Heart left ventricle (tissue), 16 donors: ENCODE results near the gene ARL15. TPM values are rescaled to one million over a fixed set of nuclear protein-coding genes. Genes with fewer than 3 reads are reported as not detected.
"Not testable (repeated sequence)": the region's sequence is repeated elsewhere in the genome, so short reads cannot be mapped to it uniquely, and the experiment has no call there.

Source experiments
- ATAC-seq, 4 donors: fragments of 200-7000 bp; cut with Tn5 transposase; one replicate each; pipeline ENCODE4 v1.9.1; 2020 to 2022; ENCODE audit warnings: moderate library complexity in 4 of 4, mild to moderate bottlenecking in 3 of 4, moderate number of reproducible peaks in 1 of 4
- DNase-seq, 5 donors: peaks; one replicate each; pipeline ENCODE4 v3.0.0-alpha.2; 2020
- H3K27ac ChIP-seq, 12 donors: fragments of 200-600 bp; sonication (generic) in 4 of 12; one replicate each; pipeline versions ENCODE4 v1.5.0 to v1.8.0; 2016 to 2022; ENCODE audit warnings: mild to moderate bottlenecking in 2 of 12
- H3K27me3 ChIP-seq, 9 donors: fragments of 200-600 bp; sonication (generic) in 2 of 9; one replicate each; pipeline versions ENCODE4 v1.5.1 to v1.8.0; 2016 to 2022; ENCODE audit warnings: mild to moderate bottlenecking in 3 of 9
- H3K36me3 ChIP-seq, 9 donors: fragments of 200-600 bp; sonication (generic) in 2 of 9; one replicate each; pipeline versions ENCODE4 v1.5.0 to v1.8.0; 2018 to 2022; ENCODE audit warnings: mild to moderate bottlenecking in 2 of 9
- H3K4me1 ChIP-seq, 12 donors: fragments of 200-600 bp; sonication (generic) in 4 of 12; one replicate each; pipeline versions ENCODE4 v1.5.0 to v1.8.0; 2016 to 2022; ENCODE audit warnings: mild to moderate bottlenecking in 3 of 12
- H3K4me3 ChIP-seq, 12 donors: fragments of 200-600 bp; sonication (generic) in 4 of 12; one replicate each; pipeline versions ENCODE4 v1.5.0 to v1.8.0; 2017 to 2022; ENCODE audit warnings: mild to moderate bottlenecking in 9 of 12, moderate library complexity in 4 of 12
- H3K9me3 ChIP-seq, 12 donors: fragments of 200-600 bp; sonication (generic) in 4 of 12; one replicate each; pipeline versions ENCODE4 v1.5.0 to v1.8.0; 2016 to 2022; ENCODE audit warnings: mild to moderate bottlenecking in 1 of 12
- POLR2A ChIP-seq, 2 donors: fragments of 450-650 bp; IDR thresholded peaks; one replicate each; pipeline ENCODE4 v1.6.1; 2017; ENCODE audit warnings: antibody characterized with exemption in 2 of 2, mild to moderate bottlenecking in 2 of 2, moderate library complexity in 2 of 2
- WGBS, 4 donors: extraction: QIAGEN DNeasy Blood & Tissue Kit in 2 of 4; methylation state at CpG; one replicate each; pipeline versions ENCODE4 v1.1.5 to v1.1.7; 2013 to 2018; 5-methylcytosine and 5-hydroxymethylcytosine counted together
- intact Hi-C, 10 donors: fragments of 100-400 bp; cut with DNase I; formaldehyde crosslinking; loops; one replicate each; pipeline versions ENCODE4 v1.11.1 to v1.14.2; 2022
- polyA plus RNA-seq, 2 donors: library from polyadenylated mRNA; stranded (reverse); fragments of 200-250 nt; gene quantifications; one replicate each; pipeline ENCODE4 v1.2.3, GENCODE V29; 2013
- total RNA-seq, 9 donors: library from RNA; depleted of rRNA in 2 of 9; stranded (reverse); fragments of >200 nt in 2 of 9; fragmentation: NEBNext Ultra II Directional in 3 of 9; extraction: Animal tissue kit (Norgen Biotek cat#: 25700) in 3 of 9; gene quantifications; one replicate each; pipeline versions ENCODE4 v1.1.0 to v1.2.4, GENCODE V29; 2016 to 2023
- TF ChIP-seq, protein P1 (sequence below), 12 donors: fragments of 200-600 bp; sonication (generic) in 4 of 12; IDR thresholded peaks; one replicate each; pipeline versions ENCODE4 v1.5.0 to v1.8.0; 2018 to 2022; ENCODE audit warnings: antibody characterized with exemption in 12 of 12, mild to moderate bottlenecking in 5 of 12
- donor health status: ischemic (EF 13 %, LVEDD 7.1; RV severe dilation, severe dysfunction).
- donor health status: healthy with polysubstance abuse.
- donor health status: DM: no; HTN: yes; CAD: no.
- donor health status: DM: no; HTN: no; CAD: no.
- donor health status: ischemic (EF 25% LVEDD 6.9; RV normal size, moderate dysfunction).
- donor health status: ischemic (EF 25% LVEDD 5.7; RV mildly dilated, moderate dysfunction).
- donor health status: healthy.
- donor health status: DM: yes; HTN: yes; CAD: no.
- donor health status: ischemic (EF 35%, LVEDD 5.7; RV mildly dilated, moderate dysfunction).
- donor health status: nonischemic (EF 11% LVEDD 7.7; RV severe dilation, severe dysfunction).
- donor health status: DM: yes; HTN: yes; CAD: no.
- donor health status: PGD.
- donor health status: ischemic (EF 29% LVEDD 5.4; RV normal size, mild dysfunction).
- donor health status: nonischemic (EF 23%, LVEDD 6.1; RV moderate dilation, normal function).

Gene ARL15
- total and polyA plus RNA-seq, 11 donors: 7.1 to 35.0 (median 23.2) TPM

- no peaks in the 10 kb centered on the region for H3K36me3 ChIP-seq
- ATAC-seq (no peak), DNase-seq (no peak)
- H3K4me1 ChIP-seq: no peaks in the 10 kb centered on the region
- no peak overlapping the region for H3K4me3 ChIP-seq
- H3K27me3 ChIP-seq: no peaks in the 10 kb centered on the region
- WGBS, 4 donors: 96 to 97% (median 96%) methylated on average over 5 of the region's 5 CpGs
- intact Hi-C loops: loop anchor here in 2 of 10 donors (10.0 kb wide), 2 partner anchors 501 to 511 kb away; partner anchors contain the start of gene FST (in 1 of the 2)
- peaks cover 0 to 6% (median 0%) of the 10 kb centered on the region in 12 donors for H3K9me3 ChIP-seq
- TF ChIP-seq POLR2A (IDR thresholded peaks at IDR 0.05): no peak
- TF ChIP-seq, protein P1, sequence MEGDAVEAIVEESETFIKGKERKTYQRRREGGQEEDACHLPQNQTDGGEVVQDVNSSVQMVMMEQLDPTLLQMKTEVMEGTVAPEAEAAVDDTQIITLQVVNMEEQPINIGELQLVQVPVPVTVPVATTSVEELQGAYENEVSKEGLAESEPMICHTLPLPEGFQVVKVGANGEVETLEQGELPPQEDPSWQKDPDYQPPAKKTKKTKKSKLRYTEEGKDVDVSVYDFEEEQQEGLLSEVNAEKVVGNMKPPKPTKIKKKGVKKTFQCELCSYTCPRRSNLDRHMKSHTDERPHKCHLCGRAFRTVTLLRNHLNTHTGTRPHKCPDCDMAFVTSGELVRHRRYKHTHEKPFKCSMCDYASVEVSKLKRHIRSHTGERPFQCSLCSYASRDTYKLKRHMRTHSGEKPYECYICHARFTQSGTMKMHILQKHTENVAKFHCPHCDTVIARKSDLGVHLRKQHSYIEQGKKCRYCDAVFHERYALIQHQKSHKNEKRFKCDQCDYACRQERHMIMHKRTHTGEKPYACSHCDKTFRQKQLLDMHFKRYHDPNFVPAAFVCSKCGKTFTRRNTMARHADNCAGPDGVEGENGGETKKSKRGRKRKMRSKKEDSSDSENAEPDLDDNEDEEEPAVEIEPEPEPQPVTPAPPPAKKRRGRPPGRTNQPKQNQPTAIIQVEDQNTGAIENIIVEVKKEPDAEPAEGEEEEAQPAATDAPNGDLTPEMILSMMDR (IDR thresholded peaks at IDR 0.05): no peak
- no peak overlapping the region for H3K27ac ChIP-seq
Observed at GRCh38 chr5:53985796-53986195, 324.6 kb downstream of the ARL15 start.

GRCh38 chr5:53984971-53985370, 325.4 kb downstream of the ARL15 start:
- DNase-seq (no peak), ATAC-seq (no peak)
- Histone ChIP-seq H3K27me3 (no peaks in the 10 kb centered on the region), H3K4me1 (no peaks in the 10 kb centered on the region), H3K4me3 (no peak overlapping the region), H3K9me3 (peaks cover 0 to 13% (median 0%) of the 10 kb centered on the region in 12 donors), H3K36me3 (no peaks in the 10 kb centered on the region), H3K27ac (no peak overlapping the region)
- WGBS, 4 donors: 95 to 100% (median 98%) methylated on average over 1 of the region's 1 CpG
- intact Hi-C loops: loop anchor here in 2 of 10 donors (10.0 kb wide), 2 partner anchors 500 to 510 kb away; partner anchors contain the start of gene FST (in 1 of the 2)
- TF ChIP-seq POLR2A (IDR thresholded peaks at IDR 0.05): no peak
- TF ChIP-seq, protein P1 (IDR thresholded peaks at IDR 0.05): no peak

DNA sequence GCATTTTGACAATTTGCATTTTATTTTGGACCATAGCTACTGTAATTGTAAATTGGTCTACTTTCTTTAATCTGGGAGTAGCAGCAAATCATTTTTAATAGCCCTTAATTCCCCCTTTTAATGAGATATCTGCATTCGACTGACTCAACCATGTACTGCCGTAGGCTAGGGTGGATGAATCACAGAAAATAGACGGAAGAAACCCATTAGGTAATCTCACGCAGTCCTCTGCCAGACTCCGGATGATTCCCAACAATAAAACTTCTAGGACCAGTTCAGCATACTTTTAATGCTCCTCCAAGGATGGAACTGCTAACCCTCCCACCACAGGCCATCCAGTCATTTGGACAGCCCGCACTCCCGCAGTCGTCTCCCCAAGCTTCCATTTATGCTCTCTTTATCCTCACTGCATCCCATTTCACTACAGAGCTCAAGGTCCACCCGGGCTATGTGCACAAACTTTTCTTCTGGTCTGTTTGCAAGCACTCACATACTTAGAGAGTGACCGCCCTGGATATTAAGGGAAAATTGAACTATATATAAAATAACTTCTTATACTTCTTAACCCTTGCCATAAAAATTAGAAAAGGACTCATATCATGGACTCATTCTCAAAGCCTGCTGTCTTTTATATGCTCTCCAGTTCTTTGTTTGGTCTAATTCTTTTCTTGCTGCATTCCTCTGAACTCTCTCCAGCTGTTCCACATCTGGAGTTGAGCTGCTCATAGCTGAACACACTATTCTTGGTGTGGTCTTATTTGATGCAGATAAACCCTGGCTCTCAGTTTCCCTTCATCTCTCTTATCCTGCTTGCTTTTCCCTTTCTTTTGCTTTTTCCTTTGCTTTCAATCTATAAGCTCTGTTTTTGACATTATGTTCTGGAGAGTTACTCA, 326.6 kb downstream of the ARL15 start:
- no peak for TF ChIP-seq POLR2A (IDR thresholded peaks at IDR 0.05)
- TF ChIP-seq, protein P1 (IDR thresholded peaks at IDR 0.05): no peak
- Histone ChIP-seq H3K27me3 (no peaks in the 10 kb centered on the region), H3K27ac (no peak overlapping the region), H3K9me3 (peaks cover 0 to 13% (median 0%) of the 10 kb centered on the region in 12 donors), H3K4me1 (no peaks in the 10 kb centered on the region), H3K36me3 (no peaks in the 10 kb centered on the region), H3K4me3 (no peak overlapping the region)
- 82 to 94% (median 89%) methylated on average over 10 of the region's 10 CpGs for WGBS, 4 donors
- DNase-seq (no peak), ATAC-seq (no peak)
- intact Hi-C loops: loop anchor here in 2 of 10 donors (10.0 kb wide), 2 partner anchors 499 to 509 kb away; partner anchors contain the start of gene FST (in 1 of the 2)

GRCh38 chr5:53982319-53982718, 328.1 kb downstream of the ARL15 start:
- not testable (repeated sequence) for DNase-seq

More at GRCh38 chr5:53982319-53982718, 328.1 kb downstream of the ARL15 start:
- intact Hi-C loops: loop anchor here in 2 of 10 donors (10.0 kb wide), 2 partner anchors 498 to 508 kb away; partner anchors contain the start of gene FST (in 1 of the 2)
- not testable (repeated sequence) for H3K27me3 ChIP-seq, H3K4me3 ChIP-seq, ATAC-seq, H3K36me3 ChIP-seq, H3K27ac ChIP-seq, H3K4me1 ChIP-seq
- peaks cover 0 to 13% (median 0%) of the 10 kb centered on the region in 12 donors for H3K9me3 ChIP-seq
- WGBS, 4 donors: 91 to 94% (median 92%) methylated on average over 2 of the region's 2 CpGs
